GM21717 (cell line): Measurements from ENCODE around the gene ITGA2B.
"Not testable (repeated sequence)": the region's sequence is repeated elsewhere in the genome, so short reads cannot be mapped to it uniquely, and the experiment has no call there.

Experiments used
- ATAC-seq: cut with Tn5 transposase; IDR thresholded peaks from one replicate; pipeline ENCODE4 v1.9.1; 2021; ENCODE audit warnings: mild to moderate bottlenecking, moderate library complexity; ENCODE audit not compliant: unreplicated experiment

The ITGA2B gene

DNA sequence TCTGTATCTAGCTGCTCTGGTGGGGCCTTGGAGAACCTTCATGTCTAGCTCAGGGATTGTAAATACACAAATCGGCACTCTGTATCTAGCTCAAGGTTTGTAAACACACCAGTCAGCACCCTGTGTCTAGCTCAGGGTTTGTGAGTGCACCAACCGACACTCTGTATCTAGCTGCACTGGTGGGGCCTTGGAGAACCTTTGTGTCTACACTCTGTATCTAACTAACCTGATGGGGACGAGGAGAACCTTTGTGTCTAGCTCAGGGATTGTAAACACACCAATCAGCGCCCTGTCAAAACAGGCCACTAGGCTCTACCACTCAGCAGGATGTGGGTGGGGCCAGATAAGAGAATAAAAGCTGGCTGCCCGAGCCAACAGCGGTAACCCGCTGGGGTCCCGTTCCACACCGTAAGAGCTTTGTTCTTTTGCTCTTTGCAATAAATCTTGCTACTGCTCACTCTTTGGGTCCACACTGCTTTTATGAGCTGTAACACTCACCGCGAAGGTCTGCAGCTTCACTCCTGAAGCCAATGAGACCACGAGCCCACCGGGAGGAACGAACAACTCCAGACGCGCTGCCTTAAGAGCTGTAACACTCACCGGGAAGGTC lies 19.9 kb downstream of the ITGA2B start:
- not testable (repeated sequence) for ATAC-seq

DNA sequence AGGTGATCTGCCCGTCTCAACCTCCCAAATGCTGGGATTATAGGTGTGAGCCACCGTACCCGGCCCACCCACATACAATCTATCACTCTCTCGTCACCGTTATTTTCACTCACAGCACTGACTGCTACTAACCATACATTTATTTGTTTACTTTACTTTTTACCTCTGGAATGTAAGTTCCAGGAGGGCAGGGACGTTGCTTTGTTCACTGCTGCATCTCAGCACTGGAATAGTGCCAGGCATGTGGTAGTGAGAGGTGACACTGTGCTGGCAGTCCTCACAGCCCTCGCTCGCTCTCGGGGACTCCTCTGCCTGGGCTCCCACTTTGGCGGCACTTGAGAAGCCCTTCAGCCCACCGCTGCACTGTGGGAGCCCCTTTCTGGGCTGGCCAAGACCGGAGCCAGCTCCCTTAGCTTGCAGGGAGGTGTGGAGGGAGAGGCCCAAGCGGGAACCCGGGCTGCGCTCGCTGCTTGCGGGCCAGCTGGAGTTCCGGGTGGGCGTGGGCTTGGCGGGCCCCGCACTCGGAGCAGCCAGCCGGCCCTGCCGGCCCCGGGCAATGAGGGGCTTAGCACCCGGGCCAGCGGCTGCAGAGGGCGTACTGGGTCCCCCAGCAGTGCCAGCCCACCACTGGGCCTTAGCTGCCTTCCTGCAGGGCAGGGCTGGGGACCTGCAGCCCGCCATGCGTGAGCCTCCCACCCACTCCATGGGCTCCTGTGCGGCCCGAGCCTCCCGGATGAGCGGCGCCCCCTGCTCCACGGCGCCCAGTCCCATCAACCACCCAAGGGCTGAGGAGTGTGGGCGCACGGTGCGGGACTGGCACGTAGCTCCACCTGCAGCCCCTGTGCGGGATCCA lies 20.8 kb downstream of the ITGA2B start:
- not testable (repeated sequence) for ATAC-seq

GRCh38 chr17:44367231-44367979 lies 22.0 kb downstream of the ITGA2B start:
- ATAC-seq = no peak

DNA sequence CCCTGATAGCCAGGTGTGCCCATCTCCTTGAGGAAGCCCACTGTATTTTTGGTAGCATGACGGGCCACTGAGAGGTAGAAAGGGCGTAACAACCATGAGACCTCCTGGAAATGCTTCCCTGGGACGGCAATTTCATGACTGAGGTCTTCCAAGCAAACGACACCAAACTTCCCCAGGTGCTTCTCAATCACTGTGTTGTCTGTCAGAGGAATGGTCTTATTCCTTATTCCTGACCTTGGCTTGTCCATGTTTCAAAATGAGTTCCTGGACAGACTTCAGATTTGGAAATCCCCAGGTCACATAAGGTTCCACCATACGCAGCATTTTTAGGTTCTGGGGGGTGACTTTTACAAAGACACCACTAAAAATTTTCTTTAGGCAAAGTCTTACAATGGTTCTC lies 24.4 kb downstream of the ITGA2B start:
- not testable (repeated sequence) for ATAC-seq

DNA sequence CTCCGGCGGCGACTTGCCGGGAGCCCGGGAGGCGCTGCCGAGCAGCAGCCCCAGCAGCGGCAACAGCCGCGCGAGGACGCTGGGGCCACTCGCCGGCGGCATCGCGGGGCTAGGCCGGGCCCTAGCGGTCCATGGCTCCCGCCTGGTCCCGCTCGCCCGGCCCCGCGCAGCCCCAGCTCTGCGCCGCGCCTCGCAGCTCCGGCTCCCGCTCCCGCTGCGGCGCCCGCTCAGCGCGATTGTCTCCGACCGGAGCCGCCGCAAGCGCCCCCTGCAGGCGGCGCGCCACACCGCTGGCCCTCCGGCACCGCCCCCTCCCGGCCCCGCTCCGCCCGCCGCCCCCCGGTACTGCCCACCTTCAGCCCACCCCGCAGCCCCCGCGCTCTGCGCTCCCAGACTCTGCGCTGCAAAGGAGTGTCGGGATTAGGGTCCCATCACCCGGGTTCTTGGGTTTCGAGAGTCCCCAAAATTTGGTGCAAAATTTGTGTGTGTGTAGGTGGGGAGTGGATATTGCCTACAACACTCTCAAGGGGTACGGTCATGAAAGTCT lies 25.8 kb downstream of the ITGA2B start, which contains the start of gene FAM171A2:
Gene FAM171A2 (minus strand): TSS at position 241 of the 547 bp plus-strand sequence. CDS start 139 bp downstream, at position 102.
- ATAC-seq = no peak

DNA sequence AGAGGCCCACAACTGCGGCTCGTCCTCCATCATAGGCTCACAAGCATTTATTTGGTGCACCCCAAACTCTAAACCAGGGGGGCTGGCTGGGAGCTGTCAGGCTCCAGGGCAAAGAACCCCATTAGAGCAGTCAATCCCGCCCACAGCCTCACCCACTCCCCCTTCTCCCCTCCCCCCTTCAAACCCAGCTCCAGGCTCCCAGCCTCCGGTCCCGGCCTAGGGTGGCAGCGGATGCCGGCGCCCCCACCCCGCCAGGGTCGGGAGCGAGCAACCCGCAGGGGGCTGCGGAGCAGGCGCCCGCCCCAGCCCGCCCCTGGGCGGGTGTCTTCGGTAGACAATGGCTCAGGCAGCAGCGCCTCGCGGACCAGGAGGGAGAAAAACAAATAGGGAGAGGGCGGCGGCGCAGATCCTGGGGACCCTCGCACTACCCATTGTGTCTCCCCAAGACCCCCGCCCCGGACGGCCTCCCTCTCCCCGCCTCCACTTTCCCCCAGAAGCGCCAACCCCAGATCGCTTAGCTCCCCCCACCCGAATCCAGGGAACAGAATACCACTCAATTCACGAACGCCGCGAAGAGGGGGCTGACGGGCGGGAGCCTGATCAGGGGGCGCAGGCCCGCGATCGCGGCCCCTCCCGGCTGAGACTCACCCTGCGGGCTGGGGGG lies 26.4 kb downstream of the ITGA2B start:
- no peak for ATAC-seq

GRCh38 chr17:44362459-44362948 lies 26.9 kb downstream of the ITGA2B start:
- ATAC-seq = no peak

GRCh38 chr17:44361292-44362260 lies 27.9 kb downstream of the ITGA2B start:
- ATAC-seq = no peak

- no peak for ATAC-seq
These were observed 28.6 kb downstream of the ITGA2B start for GRCh38 chr17:44360826-44361225.

- ATAC-seq = no peak
These were observed 29.3 kb downstream of the ITGA2B start for GRCh38 chr17:44360144-44360533.

DNA sequence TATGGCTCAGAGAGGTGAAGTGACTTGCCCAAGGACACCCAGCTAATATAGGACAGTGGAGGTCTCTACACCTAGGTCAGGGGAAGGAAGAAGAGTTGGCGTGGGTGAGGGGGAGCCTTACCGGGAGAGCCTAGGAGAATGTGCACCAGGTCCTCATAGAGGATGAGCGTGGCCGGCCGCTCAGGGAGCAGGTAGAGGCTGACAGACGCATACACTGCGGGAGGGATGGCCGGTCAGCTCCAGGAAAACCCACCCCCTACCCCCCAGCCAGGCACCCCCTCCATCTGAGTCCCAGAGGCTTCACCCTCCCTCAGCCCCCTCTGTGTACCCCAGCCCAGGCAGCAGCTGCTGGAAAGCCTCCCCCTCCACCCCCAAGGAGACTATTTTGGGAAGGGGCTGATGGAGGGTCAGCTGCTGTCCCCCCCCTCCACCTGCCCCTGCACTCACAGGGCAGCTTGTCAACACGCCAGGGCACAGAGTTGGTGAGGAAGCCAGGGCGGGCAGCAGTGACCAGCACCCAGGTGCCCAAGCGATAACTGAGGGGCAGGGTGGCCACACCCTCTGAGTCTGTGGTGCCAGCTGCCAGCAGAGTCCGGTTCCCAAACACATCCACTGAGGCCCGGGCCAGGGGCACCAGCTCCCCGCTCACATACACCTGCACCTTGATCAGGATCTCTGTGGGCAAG lies 29.8 kb downstream of the ITGA2B start:
- no peak for ATAC-seq

DNA sequence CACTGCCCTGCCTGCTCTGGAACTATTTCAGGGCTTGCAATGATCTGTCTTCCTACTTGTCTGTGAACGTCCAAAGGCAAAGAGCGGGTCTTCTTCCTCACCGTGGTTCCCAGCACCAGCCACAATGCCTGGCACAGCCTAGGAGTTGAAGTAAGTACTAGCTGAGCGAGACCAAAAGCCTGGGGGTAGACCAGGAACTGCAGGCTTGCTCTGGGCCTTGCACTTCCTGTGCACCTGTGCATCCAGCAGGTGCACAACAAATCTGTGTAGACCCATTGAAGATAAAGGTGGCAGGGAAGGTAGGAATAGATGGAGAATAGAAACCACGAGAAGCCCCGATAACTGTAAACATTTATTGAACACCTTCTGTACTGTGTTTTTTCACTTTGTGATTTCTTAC lies 30.4 kb downstream of the ITGA2B start:
- no peak for ATAC-seq

DNA sequence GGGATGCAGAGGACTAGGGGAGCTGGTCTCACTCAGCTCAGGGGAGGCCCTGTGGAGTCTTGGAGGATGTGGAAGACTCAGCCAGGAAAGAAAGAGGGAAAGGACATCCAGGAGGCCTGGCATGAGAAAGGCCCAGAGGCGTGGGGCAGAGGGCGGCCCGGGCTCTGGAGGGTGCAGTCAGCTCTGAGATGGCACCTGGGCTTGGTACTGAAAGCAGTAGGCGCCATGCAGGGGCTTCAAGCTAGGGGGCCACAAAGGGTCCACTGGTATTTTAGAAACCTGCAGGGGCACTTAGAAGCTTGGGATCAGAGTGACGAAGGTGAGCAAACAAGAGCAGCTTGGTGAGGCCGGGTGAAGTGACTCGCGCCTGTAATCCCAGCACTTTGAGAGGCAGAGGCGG lies 31.4 kb downstream of the ITGA2B start:
- ATAC-seq = no peak

DNA sequence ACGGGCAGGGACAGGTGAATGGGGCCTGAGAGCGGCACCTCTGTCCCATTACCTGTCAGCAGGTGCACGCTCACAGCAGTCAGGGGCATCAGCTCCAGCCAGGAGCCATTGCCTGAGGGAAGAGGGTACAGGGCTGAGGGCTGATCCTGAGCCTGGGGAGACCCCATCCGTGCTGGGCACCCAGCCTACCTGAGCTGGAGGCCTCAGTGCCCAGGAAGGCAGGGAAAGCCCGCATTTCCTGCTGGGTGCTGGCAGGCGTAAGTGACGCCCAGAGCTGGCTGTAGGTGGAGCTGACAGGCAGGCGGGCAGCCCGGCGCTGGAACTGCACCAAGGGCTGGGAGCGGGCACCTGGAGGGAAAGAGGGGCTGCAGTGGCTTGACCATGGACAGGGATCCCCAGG lies 33.2 kb downstream of the ITGA2B start:
- ATAC-seq = no peak

DNA sequence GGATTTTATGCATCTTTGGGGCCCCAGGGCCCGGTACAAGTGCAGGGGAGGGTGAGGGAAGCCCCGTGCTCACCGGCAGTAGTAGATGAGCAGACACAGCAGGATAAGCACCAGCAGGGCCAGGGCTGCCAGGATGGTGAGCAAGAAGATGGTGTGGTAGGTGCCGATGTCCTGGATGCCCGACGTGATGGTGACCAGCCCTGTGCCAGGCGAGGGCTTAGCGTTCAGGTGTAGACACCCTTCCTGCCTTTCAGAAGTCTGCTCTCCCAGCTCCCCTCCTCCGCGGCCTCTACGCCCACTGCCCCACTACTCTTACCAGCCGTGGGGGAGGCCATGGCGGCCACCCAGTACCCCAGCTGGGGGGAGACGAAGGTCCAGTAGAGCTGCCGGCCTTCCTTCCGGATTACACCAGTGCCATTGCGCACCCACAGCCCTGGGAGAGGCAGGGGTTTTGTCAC lies 33.8 kb downstream of the ITGA2B start:
- no peak for ATAC-seq

DNA sequence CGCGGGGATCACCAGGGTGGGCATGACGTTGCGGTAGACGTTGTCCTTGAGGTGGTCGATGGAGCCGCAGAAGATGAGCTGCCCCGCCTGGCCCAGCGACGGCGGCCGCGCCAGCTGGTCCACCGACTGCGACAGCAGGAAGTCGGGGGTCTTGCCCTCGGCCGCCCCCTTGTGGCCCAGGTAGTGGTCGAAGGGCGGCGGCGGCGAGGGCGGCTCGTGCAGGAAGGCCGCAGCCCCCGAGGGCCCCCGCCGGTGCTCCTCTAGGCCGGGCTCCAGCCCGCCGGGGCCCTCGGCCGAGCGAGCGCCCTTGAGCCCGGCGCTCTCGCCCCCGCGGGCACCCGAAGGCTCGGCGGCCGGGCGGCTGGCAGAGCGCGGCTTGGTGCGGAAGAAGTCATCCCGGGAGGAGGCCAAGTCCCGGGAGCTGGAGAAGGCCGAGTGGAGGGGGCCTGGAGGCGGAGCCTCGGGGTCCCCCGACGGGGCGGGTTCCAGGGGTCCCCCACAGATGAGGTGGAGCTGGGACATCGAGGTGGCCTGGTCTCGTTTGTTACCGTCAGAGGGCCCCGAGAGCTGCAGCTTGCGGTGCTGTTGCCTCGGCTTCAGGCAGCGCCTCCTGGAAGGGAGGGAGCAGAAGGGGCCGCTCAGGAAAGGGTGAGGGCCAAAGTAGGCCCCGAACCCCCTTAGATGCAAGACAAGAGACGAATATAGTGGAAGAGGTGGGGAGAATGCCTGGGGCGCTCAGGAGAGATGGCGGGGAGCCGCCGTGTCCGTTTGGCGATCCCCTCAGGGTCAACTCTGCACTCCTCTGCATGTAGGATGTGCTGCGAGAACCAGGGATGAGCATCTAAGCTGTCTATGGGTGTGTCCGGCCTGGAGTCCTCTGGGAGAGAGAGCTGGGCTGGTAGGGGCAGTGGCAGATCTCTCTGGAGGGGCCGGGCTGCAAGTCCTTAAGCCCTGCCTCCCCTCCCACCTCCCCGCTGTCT lies 34.6 kb downstream of the ITGA2B start:
- no peak for ATAC-seq

- ATAC-seq = no peak
These were observed 35.6 kb downstream of the ITGA2B start for GRCh38 chr17:44353672-44354331.
